ENCODE results near the gene HSD17B3.
"Not testable (repeated sequence)": the region's sequence is repeated elsewhere in the genome, so short reads cannot be mapped to it uniquely, and the experiment has no call there.

HSD17B3 gene

DNA sequence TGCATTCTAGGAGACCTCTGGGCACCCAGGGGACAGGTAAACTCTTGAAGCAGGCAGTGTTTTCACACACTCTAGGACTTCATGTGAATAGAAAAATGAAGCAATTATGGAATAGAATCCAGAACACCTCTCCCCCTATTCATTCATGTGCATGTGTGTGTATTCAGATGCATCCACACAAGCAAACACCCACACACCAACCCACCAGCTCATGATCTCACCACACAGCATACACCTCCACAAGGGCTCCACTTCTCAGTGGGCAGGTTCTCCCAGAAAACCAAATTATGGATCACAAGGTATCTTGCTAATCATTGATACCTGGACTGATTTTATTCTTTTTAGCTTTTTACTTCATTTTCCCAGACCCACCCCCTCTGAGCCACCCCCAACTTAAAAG, 21.2 kb upstream of the HSD17B3 start:
- no peak overlapping the region for H3K4me3 ChIP-seq (ENCODE audit: low read depth, low read length, poor library complexity, severe bottlenecking)
- H4K20me1 ChIP-seq (ENCODE audit: insufficient read depth, low read length) = no peaks in the 10 kb centered on the region
- no peak overlapping the region for H2AFZ ChIP-seq (ENCODE audit: low read length)
- no peaks in the 10 kb centered on the region for H3F3A ChIP-seq (ENCODE audit: insufficient read depth, low read length)
- H3K9me2 ChIP-seq (ENCODE audit: low read depth, low read length) = no peaks in the 10 kb centered on the region
- no peaks in the 10 kb centered on the region for H3K36me3 ChIP-seq (ENCODE audit: insufficient read depth, low read length)
- H3K79me2 ChIP-seq (ENCODE audit: insufficient read depth, low read length) = no peaks in the 10 kb centered on the region
- TF ChIP-seq, protein P1, sequence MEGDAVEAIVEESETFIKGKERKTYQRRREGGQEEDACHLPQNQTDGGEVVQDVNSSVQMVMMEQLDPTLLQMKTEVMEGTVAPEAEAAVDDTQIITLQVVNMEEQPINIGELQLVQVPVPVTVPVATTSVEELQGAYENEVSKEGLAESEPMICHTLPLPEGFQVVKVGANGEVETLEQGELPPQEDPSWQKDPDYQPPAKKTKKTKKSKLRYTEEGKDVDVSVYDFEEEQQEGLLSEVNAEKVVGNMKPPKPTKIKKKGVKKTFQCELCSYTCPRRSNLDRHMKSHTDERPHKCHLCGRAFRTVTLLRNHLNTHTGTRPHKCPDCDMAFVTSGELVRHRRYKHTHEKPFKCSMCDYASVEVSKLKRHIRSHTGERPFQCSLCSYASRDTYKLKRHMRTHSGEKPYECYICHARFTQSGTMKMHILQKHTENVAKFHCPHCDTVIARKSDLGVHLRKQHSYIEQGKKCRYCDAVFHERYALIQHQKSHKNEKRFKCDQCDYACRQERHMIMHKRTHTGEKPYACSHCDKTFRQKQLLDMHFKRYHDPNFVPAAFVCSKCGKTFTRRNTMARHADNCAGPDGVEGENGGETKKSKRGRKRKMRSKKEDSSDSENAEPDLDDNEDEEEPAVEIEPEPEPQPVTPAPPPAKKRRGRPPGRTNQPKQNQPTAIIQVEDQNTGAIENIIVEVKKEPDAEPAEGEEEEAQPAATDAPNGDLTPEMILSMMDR (IDR thresholded peaks at IDR 0.05; ENCODE audit: low read length) = no peak
- TF ChIP-seq EZH2 (IDR thresholded peaks at IDR 0.05; ENCODE audit: borderline replicate concordance, low read length) = no peak
- H3K27me3 ChIP-seq (ENCODE audit: insufficient read depth, low read length) = no peaks in the 10 kb centered on the region
- H3K4me1 ChIP-seq (ENCODE audit: insufficient read depth, low read length, severe bottlenecking) = no peaks in the 10 kb centered on the region
- no peak overlapping the region for H3K27ac ChIP-seq (ENCODE audit: low read depth, low read length, poor library complexity, severe bottlenecking)
- no peak overlapping the region for H3K4me2 ChIP-seq (ENCODE audit: low read length)
- no peak overlapping the region for H3K9ac ChIP-seq (ENCODE audit: low read length)
- no peaks in the 10 kb centered on the region for H3K9me3 ChIP-seq (ENCODE audit: low read length)

GRCh38 chr9:96322736-96323135, 20.8 kb upstream of the HSD17B3 start:
- not testable (repeated sequence) for H3K27ac ChIP-seq (ENCODE audit: low read depth, low read length, poor library complexity, severe bottlenecking); H3K4me1 ChIP-seq (ENCODE audit: insufficient read depth, low read length, severe bottlenecking); H2AFZ ChIP-seq (ENCODE audit: low read length); H3K4me3 ChIP-seq (ENCODE audit: low read depth, low read length, poor library complexity, severe bottlenecking); H3K9me2 ChIP-seq (ENCODE audit: low read depth, low read length); H3K27me3 ChIP-seq (ENCODE audit: insufficient read depth, low read length); H3K4me2 ChIP-seq (ENCODE audit: low read length); H3K9ac ChIP-seq (ENCODE audit: low read length); H3K9me3 ChIP-seq (ENCODE audit: low read length); H4K20me1 ChIP-seq (ENCODE audit: insufficient read depth, low read length); H3K79me2 ChIP-seq (ENCODE audit: insufficient read depth, low read length); H3K36me3 ChIP-seq (ENCODE audit: insufficient read depth, low read length); H3F3A ChIP-seq (ENCODE audit: insufficient read depth, low read length)

GRCh38 chr9:96322210-96322609, 20.2 kb upstream of the HSD17B3 start:
- not testable (repeated sequence) for H3K4me3 ChIP-seq (ENCODE audit: low read depth, low read length, poor library complexity, severe bottlenecking); H3K36me3 ChIP-seq (ENCODE audit: insufficient read depth, low read length); H3K4me1 ChIP-seq (ENCODE audit: insufficient read depth, low read length, severe bottlenecking); H2AFZ ChIP-seq (ENCODE audit: low read length); H3K4me2 ChIP-seq (ENCODE audit: low read length); H3K9me2 ChIP-seq (ENCODE audit: low read depth, low read length); H3K27me3 ChIP-seq (ENCODE audit: insufficient read depth, low read length); H4K20me1 ChIP-seq (ENCODE audit: insufficient read depth, low read length); H3K9ac ChIP-seq (ENCODE audit: low read length); H3K79me2 ChIP-seq (ENCODE audit: insufficient read depth, low read length); H3K9me3 ChIP-seq (ENCODE audit: low read length); H3K27ac ChIP-seq (ENCODE audit: low read depth, low read length, poor library complexity, severe bottlenecking); H3F3A ChIP-seq (ENCODE audit: insufficient read depth, low read length)

DNA sequence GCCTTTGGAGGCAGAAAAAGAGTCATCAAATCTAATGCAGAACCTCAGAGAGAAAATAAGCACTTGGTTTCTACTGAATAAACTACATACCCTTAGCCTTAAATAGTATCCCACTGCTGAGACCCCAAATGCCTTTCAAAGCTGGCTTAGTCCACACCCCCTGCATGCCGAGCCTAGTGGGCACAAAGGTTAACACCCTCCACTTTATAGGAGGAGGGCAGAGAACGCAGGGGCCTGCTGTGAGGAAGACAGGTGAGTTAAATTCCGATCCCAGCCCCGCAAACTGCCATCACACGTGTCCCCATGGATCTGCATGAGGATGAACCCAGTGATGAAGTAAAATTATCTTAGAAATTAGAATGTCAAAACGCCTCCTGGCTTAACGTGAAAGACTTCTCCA, 19.5 kb upstream of the HSD17B3 start:
- H3K4me2 ChIP-seq (ENCODE audit: low read length) = no peak overlapping the region
- H3K27me3 ChIP-seq (ENCODE audit: insufficient read depth, low read length) = no peaks in the 10 kb centered on the region
- H3K27ac ChIP-seq (ENCODE audit: low read depth, low read length, poor library complexity, severe bottlenecking) = no peak overlapping the region
- H3K79me2 ChIP-seq (ENCODE audit: insufficient read depth, low read length) = no peaks in the 10 kb centered on the region
- no peaks in the 10 kb centered on the region for H3K9me2 ChIP-seq (ENCODE audit: low read depth, low read length)
- no peaks in the 10 kb centered on the region for H3K4me1 ChIP-seq (ENCODE audit: insufficient read depth, low read length, severe bottlenecking)
- no peak overlapping the region for H3K4me3 ChIP-seq (ENCODE audit: low read depth, low read length, poor library complexity, severe bottlenecking)
- H3K36me3 ChIP-seq (ENCODE audit: insufficient read depth, low read length) = no peaks in the 10 kb centered on the region
- no peak for TF ChIP-seq EZH2 (IDR thresholded peaks at IDR 0.05; ENCODE audit: borderline replicate concordance, low read length)
- TF ChIP-seq, protein P1 (IDR thresholded peaks at IDR 0.05; ENCODE audit: low read length) = no peak
- H4K20me1 ChIP-seq (ENCODE audit: insufficient read depth, low read length) = no peaks in the 10 kb centered on the region
- H3K9me3 ChIP-seq (ENCODE audit: low read length) = no peaks in the 10 kb centered on the region
- H3K9ac ChIP-seq (ENCODE audit: low read length) = no peak overlapping the region
- no peak overlapping the region for H2AFZ ChIP-seq (ENCODE audit: low read length)
- H3F3A ChIP-seq (ENCODE audit: insufficient read depth, low read length) = no peaks in the 10 kb centered on the region
